Neuronal stem cell (in vitro differentiated cells): ENCODE measurements around the gene PHF12.
A peak's percentile ranks its signal among the peaks of the same experiment; 100 is the strongest.

Experiments used
- DNase-seq: peaks from one replicate; pipeline ENCODE4 v3.0.0-alpha.2; 2013; ENCODE audit warnings: low spot score
- H2AFZ ChIP-seq: one replicate; pipeline ENCODE4 v1.6.1; 2013; ENCODE audit warnings: mild to moderate bottlenecking, low read length, inconsistent platforms
- H2AK5ac ChIP-seq: 2 replicates; pipeline ENCODE4 v1.6.1; 2013; ENCODE audit warnings: low read depth, mild to moderate bottlenecking, inconsistent platforms, low read length, moderate library complexity, mixed read lengths
- H2BK120ac ChIP-seq: 2 replicates; pipeline ENCODE4 v1.6.1; 2013; ENCODE audit warnings: low read depth, mild to moderate bottlenecking, inconsistent platforms, low read length, moderate library complexity, mixed read lengths
- H2BK12ac ChIP-seq: one replicate; pipeline ENCODE4 v1.6.1; 2013; ENCODE audit warnings: low read length, inconsistent platforms
- H2BK15ac ChIP-seq: 2 replicates; pipeline ENCODE4 v1.6.1; 2013; ENCODE audit warnings: mild to moderate bottlenecking, low read length, inconsistent platforms, mixed read lengths
- H2BK5ac ChIP-seq: one replicate; pipeline ENCODE4 v1.6.1; 2013; ENCODE audit warnings: inconsistent platforms, mild to moderate bottlenecking, low read length, moderate library complexity
- H3K14ac ChIP-seq: one replicate; pipeline ENCODE4 v1.6.1; 2013; ENCODE audit warnings: low read length, inconsistent platforms
- H3K18ac ChIP-seq: 2 replicates; pipeline ENCODE4 v1.6.1; 2013; ENCODE audit warnings: low read length, inconsistent platforms
- H3K23ac ChIP-seq: 2 replicates; pipeline ENCODE4 v1.6.1; 2013; ENCODE audit warnings: low read depth, mild to moderate bottlenecking, mixed read lengths, low read length, inconsistent platforms; ENCODE audit not compliant: poor library complexity
- H3K27ac ChIP-seq: replicated peaks from 3 replicates; pipeline ENCODE4 v1.5.1; 2013; ENCODE audit warnings: low read length, inconsistent platforms
- H3K27me3 ChIP-seq, 3 experiments: 2 replicates each; pipeline ENCODE4 v1.6.1; 2013; ENCODE audit warnings: low read length in 3 of 3, mild to moderate bottlenecking in 2 of 3, inconsistent platforms in 1 of 3, low read depth in 1 of 3, mixed read lengths in 1 of 3, moderate library complexity in 1 of 3; ENCODE audit not compliant: control insufficient read depth in 3 of 3, insufficient read depth in 3 of 3
- H3K36me3 ChIP-seq, 2 donors: replicated peaks in 1 of 2; 2 replicates each; pipeline ENCODE4 v1.6.1; 2013; ENCODE audit warnings: low read length in 2 of 2; ENCODE audit not compliant: control insufficient read depth in 2 of 2, insufficient read depth in 2 of 2
- H3K4ac ChIP-seq: 2 replicates; pipeline ENCODE4 v1.6.1; 2013; ENCODE audit warnings: inconsistent platforms, mild to moderate bottlenecking, low read length, moderate library complexity
- H3K4me1 ChIP-seq, 2 donors: 1 replicate in 1 of 2; 2 replicates in 1 of 2; pipeline ENCODE4 v1.6.1; 2013; ENCODE audit warnings: low read length in 2 of 2, low read depth in 1 of 2; ENCODE audit not compliant: control insufficient read depth in 2 of 2, insufficient read depth in 1 of 2
- H3K4me2 ChIP-seq: one replicate; pipeline ENCODE4 v1.6.1; 2013; ENCODE audit warnings: mild to moderate bottlenecking, low read length, inconsistent platforms; ENCODE audit not compliant: insufficient read depth, poor library complexity, severe bottlenecking
- H3K4me3 ChIP-seq, 2 donors: 2 replicates each; pipeline ENCODE4 v1.5.1; 2013; ENCODE audit warnings: low read length in 2 of 2, mild to moderate bottlenecking in 2 of 2, inconsistent platforms in 1 of 2, moderate library complexity in 1 of 2
- H3K79me1 ChIP-seq: one replicate; pipeline ENCODE4 v1.6.1; 2013; ENCODE audit warnings: low read depth, mild to moderate bottlenecking, inconsistent platforms, low read length, moderate library complexity
- H3K9ac ChIP-seq: one replicate; pipeline ENCODE4 v1.6.1; 2013; ENCODE audit warnings: mild to moderate bottlenecking, low read depth, low read length, inconsistent platforms; ENCODE audit not compliant: poor library complexity
- H3K9me3 ChIP-seq, 2 donors: replicated peaks in 1 of 2; 2 replicates each; pipeline versions ENCODE3 to v1.6.1; 2013; ENCODE audit warnings: low read length in 2 of 2, mild to moderate bottlenecking in 2 of 2, inconsistent platforms in 1 of 2, low read depth in 1 of 2, mixed read lengths in 1 of 2, moderate library complexity in 1 of 2; ENCODE audit not compliant: control insufficient read depth in 2 of 2, insufficient read depth in 1 of 2
- H4K8ac ChIP-seq: one replicate; pipeline ENCODE4 v1.6.1; 2013; ENCODE audit warnings: low read depth, mild to moderate bottlenecking, inconsistent platforms, low read length, moderate library complexity
- H4K91ac ChIP-seq: one replicate; pipeline ENCODE4 v1.6.1; 2013; ENCODE audit warnings: low read length, low read depth, mild to moderate bottlenecking, inconsistent platforms; ENCODE audit not compliant: poor library complexity
- WGBS, 2 donors: extraction: QIAGEN DNeasy Blood & Tissue Kit; methylation state at CpG; one replicate each; pipeline ENCODE4 v1.1.7; 2013; ENCODE audit warnings: missing lambda C conversion rate in 2 of 2, mixed read lengths in 1 of 2; ENCODE audit not compliant: insufficient read length in 2 of 2, insufficient replicate concordance in 1 of 2; ENCODE audit errors: extremely low coverage in 2 of 2; 5-methylcytosine and 5-hydroxymethylcytosine counted together

PHF12 gene

GRCh38 chr17:28888832-28889231 is 62.5 kb downstream of the PHF12 start:
- Histone ChIP-seq H3K9ac (no peak overlapping the region), H4K91ac (no peak overlapping the region), H3K36me3 (peaks cover 19 to 53% of the 10 kb centered on the region in 2 donors), H2AK5ac (no peak overlapping the region), H3K79me1 (peaks cover 3% of the 10 kb centered on the region), H2AFZ (no peak overlapping the region), H3K18ac (no peak overlapping the region), H4K8ac (no peak overlapping the region), H3K27me3 (no peaks in the 10 kb centered on the region), H2BK15ac (no peak overlapping the region), H3K27ac (no peak overlapping the region), H3K4me2 (no peak overlapping the region), H2BK5ac (no peak overlapping the region), H3K4me1 (peaks cover 0 to 18% of the 10 kb centered on the region in 2 donors), H3K14ac (no peak overlapping the region), H2BK120ac (no peak overlapping the region), H3K4me3 (no peak overlapping the region), H2BK12ac (no peak overlapping the region), H3K9me3 (no peaks in the 10 kb centered on the region), H3K23ac (no peak overlapping the region), H3K4ac (no peak overlapping the region)
- no peak for DNase-seq
- no CpG with 5 or more reads among the region's 7 CpGs for WGBS, 2 donors

- no peak for DNase-seq
These were observed 63.3 kb downstream of the PHF12 start for GRCh38 chr17:28887871-28888471.

GRCh38 chr17:28885951-28886350 is 65.4 kb downstream of the PHF12 start:
- Histone ChIP-seq H2BK15ac (no peak overlapping the region), H2AK5ac (no peak overlapping the region), H3K14ac (no peak overlapping the region), H3K18ac (no peak overlapping the region), H3K27ac (no peak overlapping the region), H3K4me3 (no peak overlapping the region), H3K9ac (no peak overlapping the region), H2BK12ac (no peak overlapping the region), H3K79me1 (no peaks in the 10 kb centered on the region), H3K23ac (no peak overlapping the region), H3K4me2 (no peak overlapping the region), H3K36me3 (peaks cover 36 to 74% of the 10 kb centered on the region in 2 donors), H3K27me3 (no peaks in the 10 kb centered on the region), H2BK120ac (no peak overlapping the region), H3K9me3 (no peaks in the 10 kb centered on the region), H3K4me1 (peaks cover 0 to 8% of the 10 kb centered on the region in 2 donors), H4K8ac (no peak overlapping the region), H2BK5ac (no peak overlapping the region), H2AFZ (no peak overlapping the region), H3K4ac (no peak overlapping the region), H4K91ac (no peak overlapping the region)
- no peak for DNase-seq
- no CpG with 5 or more reads among the region's 10 CpGs for WGBS, 2 donors

More at GRCh38 chr17:28887871-28888471, 63.3 kb downstream of the PHF12 start:
- Histone ChIP-seq H2BK5ac (no peak overlapping the region), H2BK12ac (no peak overlapping the region), H4K8ac (no peak overlapping the region), H3K9me3 (no peaks in the 10 kb centered on the region), H3K27ac (no peak overlapping the region), H3K79me1 (peaks cover 2% of the 10 kb centered on the region), H3K4me3 (no peak overlapping the region), H3K4me1 (peaks cover 0 to 18% of the 10 kb centered on the region in 2 donors), H3K27me3 (no peaks in the 10 kb centered on the region), H3K14ac (no peak overlapping the region), H2BK120ac (no peak overlapping the region), H3K18ac (no peak overlapping the region), H2AFZ (no peak overlapping the region), H2BK15ac (no peak overlapping the region), H3K23ac (peak overlapping the region; percentile 69), H3K36me3 (peaks cover 20 to 57% of the 10 kb centered on the region in 2 donors), H4K91ac (no peak overlapping the region), H2AK5ac (no peak overlapping the region), H3K9ac (no peak overlapping the region), H3K4me2 (no peak overlapping the region), H3K4ac (no peak overlapping the region)
- no CpG with 5 or more reads among the region's 12 CpGs for WGBS, 2 donors

GRCh38 chr17:28885363-28885762 is 66.0 kb downstream of the PHF12 start:
- no peak overlapping the region for H2AFZ ChIP-seq
- peak overlapping the region; percentile 34 for H3K23ac ChIP-seq
- no peak overlapping the region for H4K8ac ChIP-seq
- H3K4me3 ChIP-seq: no peak overlapping the region
- H3K4ac ChIP-seq: no peak overlapping the region
- no peak overlapping the region for H3K4me2 ChIP-seq
- DNase-seq: no peak
- no peak overlapping the region for H3K27ac ChIP-seq
- no peak overlapping the region for H2BK12ac ChIP-seq
- H4K91ac ChIP-seq: no peak overlapping the region
- H2AK5ac ChIP-seq: no peak overlapping the region
- H3K36me3 ChIP-seq: peaks cover 42 to 77% of the 10 kb centered on the region in 2 donors
- no peaks in the 10 kb centered on the region for H3K9me3 ChIP-seq
- no peak overlapping the region for H3K9ac ChIP-seq
- peaks cover 0 to 6% of the 10 kb centered on the region in 2 donors for H3K4me1 ChIP-seq
- no peak overlapping the region for H3K18ac ChIP-seq
- H2BK120ac ChIP-seq: no peak overlapping the region
- H3K27me3 ChIP-seq: no peaks in the 10 kb centered on the region
- no peaks in the 10 kb centered on the region for H3K79me1 ChIP-seq
- H2BK5ac ChIP-seq: no peak overlapping the region
- H2BK15ac ChIP-seq: no peak overlapping the region
- WGBS, 2 donors: no CpG with 5 or more reads among the region's 4 CpGs
- H3K14ac ChIP-seq: no peak overlapping the region
